ENCODE results near the gene PDE2A. TPM values are rescaled to one million over a fixed set of nuclear protein-coding genes. Genes with fewer than 3 reads are reported as not detected.

PDE2A gene
- total RNA-seq, 2 experiments from 2014 or later, result 0.83 TPM; not detected in 1

- no peak for ATAC-seq (ENCODE audit: low read depth)
Observed at GRCh38 chr11:72653649-72654048, 20.6 kb downstream of the PDE2A start.

GRCh38 chr11:72652873-72653630 is 21.2 kb downstream of the PDE2A start:
- Mint-ChIP-seq H3K9me3 (no peaks in the 10 kb centered on the region), H3K4me1 (peaks cover 2% of the 10 kb centered on the region), H3K27me3 (peaks cover 2% of the 10 kb centered on the region), H3K36me3 (no peaks in the 10 kb centered on the region), H3K4me3 (no peak overlapping the region), H3K27ac (no peak overlapping the region)
- POLR2A ChIA-PET, result no interaction called here
- ATAC-seq (ENCODE audit: low read depth) (no peak), DNase-seq (no peak)

More at GRCh38 chr11:72653649-72654048, 20.6 kb downstream of the PDE2A start:
- H3K4me1 Mint-ChIP-seq, result peaks cover 2% of the 10 kb centered on the region
- no peak overlapping the region for H3K4me3 Mint-ChIP-seq
- H3K27me3 Mint-ChIP-seq, result peaks cover 2% of the 10 kb centered on the region
- no peak overlapping the region for H3K27ac Mint-ChIP-seq
- H3K9me3 Mint-ChIP-seq, result no peaks in the 10 kb centered on the region
- H3K36me3 Mint-ChIP-seq, result no peaks in the 10 kb centered on the region
- no peak for DNase-seq
- POLR2A ChIA-PET, result no interaction called here

- peaks cover 2% of the 10 kb centered on the region for H3K4me1 Mint-ChIP-seq
- no peak for ATAC-seq (ENCODE audit: low read depth)
- no peaks in the 10 kb centered on the region for H3K9me3 Mint-ChIP-seq
- no peak for DNase-seq
- no peaks in the 10 kb centered on the region for H3K36me3 Mint-ChIP-seq
- POLR2A ChIA-PET, result no interaction called here
- H3K4me3 Mint-ChIP-seq, result no peak overlapping the region
- H3K27ac Mint-ChIP-seq, result no peak overlapping the region
- peaks cover 2% of the 10 kb centered on the region for H3K27me3 Mint-ChIP-seq
Observed at GRCh38 chr11:72652133-72652532, 22.1 kb downstream of the PDE2A start.

- peaks cover 2% of the 10 kb centered on the region for H3K4me1 Mint-ChIP-seq
Observed at GRCh38 chr11:72649215-72649976, 24.8 kb downstream of the PDE2A start.

GRCh38 chr11:72648384-72649136 is 25.7 kb downstream of the PDE2A start:
- Mint-ChIP-seq H3K27ac (no peak overlapping the region), H3K9me3 (no peaks in the 10 kb centered on the region), H3K4me3 (no peak overlapping the region), H3K36me3 (no peaks in the 10 kb centered on the region), H3K4me1 (peaks cover 2% of the 10 kb centered on the region), H3K27me3 (peaks cover 10% of the 10 kb centered on the region)
- POLR2A ChIA-PET, result no interaction called here
- ATAC-seq (ENCODE audit: low read depth) (no peak), DNase-seq (no peak)

More at GRCh38 chr11:72649215-72649976, 24.8 kb downstream of the PDE2A start:
- no peak overlapping the region for H3K4me3 Mint-ChIP-seq
- no peaks in the 10 kb centered on the region for H3K36me3 Mint-ChIP-seq
- no peaks in the 10 kb centered on the region for H3K9me3 Mint-ChIP-seq
- POLR2A ChIA-PET, result no interaction called here
- DNase-seq, result no peak
- ATAC-seq (ENCODE audit: low read depth), result no peak
- no peak overlapping the region for H3K27ac Mint-ChIP-seq
- peaks cover 5% of the 10 kb centered on the region for H3K27me3 Mint-ChIP-seq

GRCh38 chr11:72647882-72648281 is 26.3 kb downstream of the PDE2A start:
- Mint-ChIP-seq H3K9me3 (no peaks in the 10 kb centered on the region), H3K27me3 (peaks cover 11% of the 10 kb centered on the region), H3K4me3 (no peak overlapping the region), H3K27ac (no peak overlapping the region), H3K4me1 (peaks cover 2% of the 10 kb centered on the region), H3K36me3 (no peaks in the 10 kb centered on the region)
- no peak for ATAC-seq (ENCODE audit: low read depth)
- POLR2A ChIA-PET, result no interaction called here
- no peak for DNase-seq

GRCh38 chr11:72646472-72646871 is 27.8 kb downstream of the PDE2A start:
- H3K4me3 Mint-ChIP-seq, result no peak overlapping the region

GRCh38 chr11:72646024-72646423 is 28.2 kb downstream of the PDE2A start:
- peaks cover 4% of the 10 kb centered on the region for H3K4me1 Mint-ChIP-seq
- H3K9me3 Mint-ChIP-seq, result no peaks in the 10 kb centered on the region
- H3K27me3 Mint-ChIP-seq, result peaks cover 11% of the 10 kb centered on the region
- ATAC-seq (ENCODE audit: low read depth) (no peak), DNase-seq (no peak)
- POLR2A ChIA-PET, result interaction anchor here (0.6 kb wide), 1 partner anchor 687 kb away, joined by 3 read pairs; no protein-coding TSS in a partner anchor
- no peak overlapping the region for H3K4me3 Mint-ChIP-seq
- no peaks in the 10 kb centered on the region for H3K36me3 Mint-ChIP-seq
- no peak overlapping the region for H3K27ac Mint-ChIP-seq

More at GRCh38 chr11:72646472-72646871, 27.8 kb downstream of the PDE2A start:
- H3K4me1 Mint-ChIP-seq, result peaks cover 2% of the 10 kb centered on the region
- H3K27me3 Mint-ChIP-seq, result peaks cover 11% of the 10 kb centered on the region
- H3K27ac Mint-ChIP-seq, result no peak overlapping the region
- POLR2A ChIA-PET, result no interaction called here
- H3K9me3 Mint-ChIP-seq, result no peaks in the 10 kb centered on the region
- no peaks in the 10 kb centered on the region for H3K36me3 Mint-ChIP-seq
- ATAC-seq (ENCODE audit: low read depth) (no peak), DNase-seq (no peak)

GRCh38 chr11:72643547-72643946 is 30.7 kb downstream of the PDE2A start:
- POLR2A ChIA-PET, result no interaction called here
- H3K27ac Mint-ChIP-seq, result no peak overlapping the region

GRCh38 chr11:72642884-72643522 is 31.2 kb downstream of the PDE2A start:
- Mint-ChIP-seq H3K4me3 (peak overlapping the region; percentile 39), H3K27ac (no peak overlapping the region), H3K9me3 (no peaks in the 10 kb centered on the region), H3K4me1 (peaks cover 2% of the 10 kb centered on the region), H3K27me3 (peaks cover 9% of the 10 kb centered on the region), H3K36me3 (no peaks in the 10 kb centered on the region)
- POLR2A ChIA-PET, result no interaction called here
- ATAC-seq (ENCODE audit: low read depth) (peak; percentile 79), DNase-seq (peak; percentile 88)

More at GRCh38 chr11:72643547-72643946, 30.7 kb downstream of the PDE2A start:
- H3K4me3 Mint-ChIP-seq, result peak overlapping the region; percentile 39
- no peaks in the 10 kb centered on the region for H3K36me3 Mint-ChIP-seq
- peaks cover 9% of the 10 kb centered on the region for H3K27me3 Mint-ChIP-seq
- no peak for DNase-seq
- no peak for ATAC-seq (ENCODE audit: low read depth)
- H3K9me3 Mint-ChIP-seq, result no peaks in the 10 kb centered on the region
- peaks cover 2% of the 10 kb centered on the region for H3K4me1 Mint-ChIP-seq

GRCh38 chr11:72642043-72642883 is 32.0 kb downstream of the PDE2A start:
- ATAC-seq (ENCODE audit: low read depth), result peak; percentile 31
- Mint-ChIP-seq H3K4me1 (peaks cover 2% of the 10 kb centered on the region), H3K4me3 (peak overlapping the region; percentile 48), H3K27ac (no peak overlapping the region), H3K27me3 (peaks cover 13% of the 10 kb centered on the region), H3K9me3 (no peaks in the 10 kb centered on the region), H3K36me3 (no peaks in the 10 kb centered on the region)
- DNase-seq, result peak; percentile 47
- POLR2A ChIA-PET, result interaction anchor here (1.1 kb wide), 1 partner anchor 52 kb away, joined by 5 read pairs; no protein-coding TSS in a partner anchor

GRCh38 chr11:72641522-72642042 is 32.6 kb downstream of the PDE2A start:
- POLR2A ChIA-PET, result interaction anchor here (1.1 kb wide), 1 partner anchor 52 kb away, joined by 5 read pairs; no protein-coding TSS in a partner anchor
- peaks cover 18% of the 10 kb centered on the region for H3K27me3 Mint-ChIP-seq
- no peak overlapping the region for H3K4me3 Mint-ChIP-seq
- no peak for ATAC-seq (ENCODE audit: low read depth)
- peaks cover 2% of the 10 kb centered on the region for H3K4me1 Mint-ChIP-seq
- no peaks in the 10 kb centered on the region for H3K9me3 Mint-ChIP-seq
- DNase-seq, result peak; percentile 44
- no peak overlapping the region for H3K27ac Mint-ChIP-seq
- H3K36me3 Mint-ChIP-seq, result no peaks in the 10 kb centered on the region
